Measurements from ENCODE around the gene SLC25A23. TPM values are rescaled to one million over a fixed set of nuclear protein-coding genes. Genes with fewer than 3 reads are reported as not detected.

The SLC25A23 gene
- total and polyA plus RNA-seq, 9 of the 15 experiments (the other 6 are each of a cell fraction or from before 2014, with no cell fraction given) = 6.1 to 72.0 (median 26.6) TPM

DNA sequence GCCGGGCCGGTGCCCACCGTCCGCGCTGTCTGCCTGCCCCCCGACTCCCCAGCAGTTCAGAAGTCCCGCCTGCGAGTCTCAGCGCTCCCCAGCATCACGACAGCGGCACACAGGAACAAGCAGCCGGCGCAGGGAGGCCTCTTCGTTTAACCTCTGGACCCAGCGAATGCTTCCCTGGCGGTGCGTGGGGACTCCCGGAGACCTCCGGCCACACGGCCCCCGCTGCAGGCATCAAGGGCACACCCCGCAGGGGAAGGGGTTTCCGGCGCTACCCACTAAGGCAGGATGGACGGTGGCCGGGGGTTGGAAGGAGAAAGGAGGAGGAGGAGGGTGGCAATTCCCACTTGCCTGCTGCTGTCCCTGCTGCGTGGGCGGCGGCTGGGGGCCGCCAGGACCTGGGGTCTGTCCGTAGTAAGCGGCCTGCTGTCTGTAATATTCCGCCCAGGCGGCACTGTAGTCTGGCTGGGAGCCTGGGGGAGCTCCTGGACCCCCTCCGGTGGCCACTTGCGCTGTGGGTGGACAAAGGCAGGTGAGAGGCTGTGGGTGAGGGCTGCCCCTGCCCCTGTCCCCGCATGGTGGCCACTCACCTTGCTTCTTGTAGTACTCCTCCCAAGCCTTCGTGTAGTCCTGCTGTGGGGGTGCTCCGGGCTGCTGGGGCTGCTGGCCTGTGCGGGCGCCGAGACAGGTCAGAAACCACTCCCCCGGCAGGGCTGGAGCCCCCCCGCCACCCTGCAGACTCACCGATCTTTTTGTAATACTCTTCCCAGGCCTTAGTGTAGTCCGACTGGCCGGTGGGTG lies 44.6 kb downstream of the SLC25A23 start (continued):
- TF ChIP-seq RBFOX2 (IDR thresholded peaks at IDR 0.05; ENCODE audit: low read depth, low read length) (peak; percentile 71), POLR2AphosphoS5 (IDR thresholded peaks at IDR 0.05; ENCODE audit: control insufficient read depth, insufficient read depth, low read depth, low read length) (0 out of 2 replicates have a peak, but pooled peaks have one; percentile 19), TBP (optimal IDR thresholded peaks at IDR 0.05; ENCODE audit: low read depth, low read length) (no peak), EGR1 (conservative IDR thresholded peaks at IDR 0.05) (peak; percentile 36; the same call in 1 of the 2 replicates), TCF7L2 (IDR thresholded peaks at IDR 0.05; ENCODE audit: low read depth, low read length) (no peak)

DNA sequence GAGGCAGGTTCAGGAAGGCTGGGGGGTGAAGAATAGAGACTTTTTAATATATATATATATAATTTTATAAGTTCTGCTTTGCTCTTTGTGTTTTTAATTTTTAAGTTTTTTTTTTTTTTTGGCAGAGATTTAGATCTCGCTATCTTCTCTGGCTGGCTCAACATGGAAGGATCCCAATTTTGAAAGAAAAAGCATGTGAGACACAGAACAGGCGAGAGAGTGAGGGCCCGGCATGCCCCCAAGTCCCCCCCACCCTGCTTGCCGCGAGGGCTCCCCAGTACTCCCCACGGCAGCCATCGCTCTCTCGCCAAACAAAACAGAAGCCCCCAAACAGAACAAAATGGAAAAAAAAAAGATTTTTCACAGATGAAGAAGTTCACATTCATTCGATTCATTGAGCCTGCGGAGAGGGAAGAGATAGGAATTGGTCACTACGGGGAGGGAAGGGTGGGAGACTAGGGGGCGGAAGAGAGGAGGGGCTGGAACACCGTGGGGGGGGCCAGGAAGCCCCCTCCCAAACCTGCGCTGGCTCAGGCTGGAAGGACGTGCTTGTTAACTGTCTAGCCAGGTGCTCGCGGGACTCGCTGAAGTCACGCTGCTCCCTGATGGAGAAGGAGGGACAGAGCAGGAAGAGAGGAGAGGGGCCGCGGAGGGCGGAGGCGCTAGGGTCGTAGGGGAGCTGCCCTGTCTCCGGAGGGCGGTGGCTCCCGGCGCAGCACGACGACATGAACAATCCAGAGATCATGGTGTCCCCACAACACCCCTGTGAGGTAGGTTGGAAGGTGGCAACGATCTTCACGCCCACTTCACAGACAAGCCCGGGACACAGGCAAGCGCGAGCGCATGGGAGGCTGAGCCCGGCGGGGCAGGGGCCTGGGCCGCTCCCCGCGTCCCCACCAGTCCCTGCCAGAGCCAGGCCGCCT lies 45.6 kb downstream of the SLC25A23 start:
- Histone ChIP-seq H3K9me3 (replicated peaks; ENCODE audit: control insufficient read depth, insufficient read depth, low read depth, low read length) (no peaks in the 10 kb centered on the region), H3K9me1 (ENCODE audit: control insufficient read depth, insufficient read depth, low read length) (no peaks in the 10 kb centered on the region), H2AFZ (ENCODE audit: low read depth, low read length) (no peak overlapping the region), H4K20me1 (replicated peaks; ENCODE audit: control insufficient read depth, insufficient read depth, low read length) (peaks cover 8% of the 10 kb centered on the region; the same call in 1 of the 2 replicates), H3K4me1 (replicated peaks in 1 of 2; ENCODE audit: control insufficient read depth in 2 of 2, insufficient read depth in 2 of 2, low read length in 2 of 2) (peaks cover 0 to 50% of the 10 kb centered on the region in 2 experiments; a peak in 2 of 5 replicates), H3K27me3 (ENCODE audit: control insufficient read depth in 2 of 2, insufficient read depth in 2 of 2, low read length in 2 of 2) (no peaks in the 10 kb centered on the region), H3K79me2 (ENCODE audit: control insufficient read depth, insufficient read depth, low read length) (peaks cover 3% of the 10 kb centered on the region; the same call in 1 of the 3 replicates), H3K4me2 (ENCODE audit: insufficient read depth, low read length) (no peak overlapping the region), H3K36me3 (ENCODE audit: control insufficient read depth, insufficient read depth, low read length) (peaks cover 56% of the 10 kb centered on the region; the same call in 2 of the 3 replicates), H3K9ac (ENCODE audit: insufficient read depth in 1 of 2, low read depth in 2 of 2, low read length in 2 of 2) (0 out of 4 replicates have a peak overlapping the region, but pooled peaks of 1 of the 2 experiments have one; percentile 36), H3K4me3 (no peak overlapping the region), H3K27ac (ENCODE audit: extremely low read depth, low read depth, low read length) (no peak overlapping the region)
- DNase-seq (ENCODE audit: extremely low read depth in 1 of 4, low spot score in 3 of 4) = peak in 2 of 4 experiments; percentile 26 to 36
- peak; percentile 17; the same call in 2 of the 3 replicates for ATAC-seq
- FAIRE-seq = no peak
- in situ Hi-C loops (cut with MboI) (no loop called here), intact Hi-C loops (cut with micrococcal nuclease) (no loop called here)
- 84% methylated on average over 23 of the region's 42 CpGs for WGBS (ENCODE audit: insufficient coverage, low coverage, missing lambda C conversion rate)
- TSS peak; percentile 52 for BruUV-seq (replicated peaks)
- POLR2A ChIA-PET = interaction anchor here (1.0 kb wide), 2 partner anchors 11 to 42 kb away, joined by 4 read pairs; partner anchors contain the start of genes ALKBH7 and KHSRP
- CTCF ChIA-PET (ENCODE audit: low intra/inter-chr PET ratio) = no interaction called here
- TF ChIP-seq POLR2A (conservative IDR thresholded peaks at IDR 0.05) (peak; percentile 45; the same call in 1 of the 2 replicates), ZBTB7A (IDR thresholded peaks at IDR 0.05; ENCODE audit: borderline replicate concordance, control insufficient read depth, low read depth, low read length) (peak; percentile 71), CTCF (IDR thresholded peaks at IDR 0.05 in 2 of 3, conservative IDR thresholded peaks at IDR 0.05 in 1 of 3; ENCODE audit: insufficient read depth in 2 of 3, low read depth in 1 of 3, low read length in 3 of 3) (0 out of 6 replicates have a peak, but pooled peaks of 1 of the 3 experiments have one; percentile 8), ILK (tag; IDR thresholded peaks at IDR 0.05; ENCODE audit: borderline replicate concordance, low read depth) (no peak), RBM22 (IDR thresholded peaks at IDR 0.05; ENCODE audit: low read depth, low read length, poor library complexity, severe bottlenecking) (peak; percentile 28), ZFPM2 (CRISPR knock-in tag; IDR thresholded peaks at IDR 0.05) (no peak), PYGO2 (tag; IDR thresholded peaks at IDR 0.05) (no peak), TAF15 (IDR thresholded peaks at IDR 0.05; ENCODE audit: low read depth, low read length) (no peak), EGR1 (conservative IDR thresholded peaks at IDR 0.05) (no peak), KAT7 (CRISPR knock-in tag; IDR thresholded peaks at IDR 0.05; ENCODE audit: borderline replicate concordance) (no peak), POLR2G (IDR thresholded peaks at IDR 0.05; ENCODE audit: low read depth, low read length) (peak; percentile 43; the same call in 1 of the 2 replicates), SUPT5H (IDR thresholded peaks at IDR 0.05) (0 out of 2 replicates have a peak, but pooled peaks have one; percentile 28), HNRNPUL1 (IDR thresholded peaks at IDR 0.05; ENCODE audit: low read length) (no peak)

Data from K562 (cell line).